ENCODE data around the gene NOL4L. TPM values are rescaled to one million over a fixed set of nuclear protein-coding genes. Genes with fewer than 3 reads are reported as not detected.

The NOL4L gene
- total RNA-seq, 4 donors from 2014 or later, result 45.6 to 105 (median 85.9) TPM

- Histone ChIP-seq H3K27ac (no peak overlapping the region), H3K36me3 (no peaks in the 10 kb centered on the region), H3K4me1 (peaks cover 7 to 9% (median 8%) of the 10 kb centered on the region in 4 donors), H3K27me3 (peaks cover 8% of the 10 kb centered on the region), H3K9me3 (no peaks in the 10 kb centered on the region), H3K4me3 (no peak overlapping the region)
- intact Hi-C loops (cut with DNase I; ENCODE audit: low total_unique reads), result no loop called here
- 78% methylated on average over 9 of the region's 9 CpGs; no CpG with 5 or more reads in 1 of the 2 donors for WGBS, 2 donors (ENCODE audit: low coverage in 1 of 2)
- no peak for DNase-seq
- in situ Hi-C loops (cut with MboI; ENCODE audit: low pct_ligation_motif_present in 1 of 4, low pct_unique_long_range_greater_than_20kb in 1 of 4, low sequenced_read_pairs in 3 of 4), result no loop called here
- TF ChIP-seq POLR2A (IDR thresholded peaks at IDR 0.05), result no peak
- TF ChIP-seq POLR2AphosphoS5 (IDR thresholded peaks at IDR 0.05), result no peak
- TF ChIP-seq EP300 (IDR thresholded peaks at IDR 0.05; ENCODE audit: low read depth), result no peak
- TF ChIP-seq CTCF (IDR thresholded peaks at IDR 0.05), result no peak
Measured at GRCh38 chr20:32631933-32632460, 46.9 kb upstream of the NOL4L start.

- in situ Hi-C loops (cut with MboI; ENCODE audit: low pct_ligation_motif_present in 1 of 4, low pct_unique_long_range_greater_than_20kb in 1 of 4, low sequenced_read_pairs in 3 of 4), result no loop called here
- Histone ChIP-seq H3K4me1 (peaks cover 8 to 12% (median 10%) of the 10 kb centered on the region in 4 donors), H3K27me3 (peaks cover 20% of the 10 kb centered on the region), H3K36me3 (no peaks in the 10 kb centered on the region), H3K9me3 (no peaks in the 10 kb centered on the region), H3K27ac (no peak overlapping the region), H3K4me3 (no peak overlapping the region)
- DNase-seq, result no peak
- intact Hi-C loops (cut with DNase I; ENCODE audit: low total_unique reads), result loop anchor here (10.0 kb wide), 1 partner anchor 1495 kb away; no protein-coding TSS in a partner anchor
- whole genome bisulfite sequencing, 2 donors (ENCODE audit: low coverage in 1 of 2), result 80 to 92% methylated on average over 1 to 13 of the region's 13 CpGs
- TF ChIP-seq EP300 (IDR thresholded peaks at IDR 0.05; ENCODE audit: low read depth), result no peak
- no peak for TF ChIP-seq CTCF (IDR thresholded peaks at IDR 0.05)
- TF ChIP-seq POLR2A (IDR thresholded peaks at IDR 0.05), result no peak
- TF ChIP-seq POLR2AphosphoS5 (IDR thresholded peaks at IDR 0.05), result no peak
Measured at GRCh38 chr20:32629813-32630212, 44.7 kb upstream of the NOL4L start.

DNA sequence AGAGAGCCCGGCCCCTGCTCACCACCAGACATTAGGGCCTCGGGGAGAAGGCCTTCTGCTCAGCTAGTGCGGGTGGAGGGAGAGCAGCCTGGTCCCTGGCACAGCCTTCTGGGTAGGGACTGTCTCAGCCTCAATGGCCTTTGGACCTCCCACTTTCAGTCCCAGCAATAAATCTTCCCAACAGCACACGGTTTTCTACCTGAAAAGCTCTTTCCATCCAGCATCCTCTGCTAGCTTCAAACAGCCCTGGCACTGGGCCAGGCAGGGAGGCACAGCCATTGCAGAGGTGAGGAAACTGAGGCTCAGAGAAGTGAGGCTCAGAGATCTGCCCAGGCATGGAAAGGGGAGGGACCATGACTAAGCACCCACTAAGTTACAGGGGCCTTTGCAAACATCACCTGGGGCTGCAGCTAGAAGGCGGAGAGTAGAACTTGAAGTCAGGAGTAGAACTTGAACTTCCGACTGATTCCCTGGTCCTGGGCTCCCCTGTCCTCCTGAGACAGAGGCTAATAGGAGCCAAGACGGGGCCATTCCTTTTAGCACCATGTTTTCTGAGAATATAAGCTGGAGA lies 43.9 kb upstream of the NOL4L start:
- intact Hi-C loops (cut with DNase I; ENCODE audit: low total_unique reads), result loop anchor here (10.0 kb wide), 1 partner anchor 1496 kb away; no protein-coding TSS in a partner anchor
- TF ChIP-seq POLR2AphosphoS5 (IDR thresholded peaks at IDR 0.05), result no peak
- TF ChIP-seq CTCF (IDR thresholded peaks at IDR 0.05), result no peak
- no peak for TF ChIP-seq EP300 (IDR thresholded peaks at IDR 0.05; ENCODE audit: low read depth)
- no peak for TF ChIP-seq POLR2A (IDR thresholded peaks at IDR 0.05)
- WGBS, 2 donors (ENCODE audit: low coverage in 1 of 2), result 60 to 65% methylated on average over 3 to 7 of the region's 7 CpGs
- Histone ChIP-seq H3K9me3 (no peaks in the 10 kb centered on the region), H3K4me1 (peaks cover 8 to 12% (median 10%) of the 10 kb centered on the region in 4 donors), H3K27ac (no peak overlapping the region), H3K27me3 (peaks cover 20% of the 10 kb centered on the region), H3K36me3 (no peaks in the 10 kb centered on the region), H3K4me3 (no peak overlapping the region)
- in situ Hi-C loops (cut with MboI; ENCODE audit: low pct_ligation_motif_present in 1 of 4, low pct_unique_long_range_greater_than_20kb in 1 of 4, low sequenced_read_pairs in 3 of 4), result no loop called here
- no peak for DNase-seq

GRCh38 chr20:32626859-32627636 lies 41.9 kb upstream of the NOL4L start:
- intact Hi-C loops (cut with DNase I; ENCODE audit: low total_unique reads), result loop anchor here (10.0 kb wide), 1 partner anchor 1498 kb away; no protein-coding TSS in a partner anchor
- WGBS, 2 donors (ENCODE audit: low coverage in 1 of 2), result 7% methylated on average over 18 of the region's 26 CpGs; no CpG with 5 or more reads in 1 of the 2 donors
- Histone ChIP-seq H3K27ac (no peak overlapping the region), H3K36me3 (no peaks in the 10 kb centered on the region), H3K9me3 (no peaks in the 10 kb centered on the region), H3K4me1 (peaks cover 8 to 12% (median 10%) of the 10 kb centered on the region in 4 donors), H3K4me3 (no peak overlapping the region), H3K27me3 (peaks cover 20% of the 10 kb centered on the region)
- peak; percentile 24 for DNase-seq
- TF ChIP-seq CTCF (IDR thresholded peaks at IDR 0.05) (no peak), EP300 (IDR thresholded peaks at IDR 0.05; ENCODE audit: low read depth) (no peak), POLR2AphosphoS5 (IDR thresholded peaks at IDR 0.05) (no peak), POLR2A (IDR thresholded peaks at IDR 0.05) (no peak)
- in situ Hi-C loops (cut with MboI; ENCODE audit: low pct_ligation_motif_present in 1 of 4, low pct_unique_long_range_greater_than_20kb in 1 of 4, low sequenced_read_pairs in 3 of 4), result no loop called here
